Chondrocyte (in vitro differentiated cells): ENCODE data around the gene MAPK7. TPM values are rescaled to one million over a fixed set of nuclear protein-coding genes. Genes with fewer than 3 reads are reported as not detected.

Source experiments
- DNase-seq: peaks from one replicate; pipeline ENCODE4 v3.0.0; 2021; ENCODE audit warnings: mixed read lengths, low spot score
- H3K27ac Mint-ChIP-seq: one replicate; pipeline ENCODE4 v1.8.0; 2021; ENCODE audit warnings: mild to moderate bottlenecking, moderate library complexity, mixed read lengths; ENCODE audit not compliant: unreplicated experiment
- H3K27me3 Mint-ChIP-seq: 2 replicates; pipeline ENCODE4 v1.8.0; 2021; ENCODE audit warnings: low read depth, mixed read lengths
- H3K36me3 Mint-ChIP-seq: 2 replicates; pipeline ENCODE4 v1.8.0; 2021; ENCODE audit warnings: low read depth, mixed read lengths
- H3K4me1 Mint-ChIP-seq: 2 replicates; pipeline ENCODE4 v1.8.0; 2021; ENCODE audit warnings: low read depth, mild to moderate bottlenecking, mixed read lengths
- H3K4me3 Mint-ChIP-seq: one replicate; pipeline ENCODE4 v1.8.0; 2021; ENCODE audit warnings: mild to moderate bottlenecking, moderate library complexity, mixed read lengths; ENCODE audit not compliant: unreplicated experiment
- H3K9me3 Mint-ChIP-seq: 2 replicates; pipeline ENCODE4 v1.8.0; 2021; ENCODE audit warnings: low read depth, mixed read lengths
- total RNA-seq: library from RNA; stranded (reverse); gene quantifications from 3 replicates; pipeline ENCODE4 v1.2.1, GENCODE V29; 2021
- TF ChIP-seq, protein P1 (sequence below): fragments of 200-600 bp; sonication (generic); IDR thresholded peaks from 2 replicates; pipeline ENCODE4 v1.5.0; 2021; ENCODE audit warnings: antibody characterized with exemption, mild to moderate bottlenecking, moderate library complexity

MAPK7 gene
- total RNA-seq, 1 donor from 2014 or later = 52.3 TPM

DNA sequence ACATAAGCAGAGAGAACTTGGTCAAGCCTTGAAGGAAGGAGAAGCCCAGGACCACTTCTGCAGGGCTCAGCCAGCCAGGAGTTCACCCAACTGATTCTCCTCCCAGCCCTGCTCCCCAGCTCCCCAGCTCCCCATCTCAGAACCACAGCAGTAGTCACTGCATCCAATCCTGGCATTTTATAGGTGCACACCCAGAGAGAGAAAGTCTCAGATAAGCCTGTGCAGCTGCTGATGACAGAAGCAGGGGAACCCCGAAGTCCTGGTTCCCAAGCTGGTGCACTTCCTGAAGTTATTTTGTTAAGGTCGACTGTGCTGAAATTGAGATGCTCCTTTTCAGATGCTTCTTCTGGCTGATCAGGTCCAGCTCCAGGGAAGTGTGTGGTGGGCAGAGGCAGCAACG, 39.3 kb downstream of the MAPK7 start:
- Mint-ChIP-seq H3K27ac (no peak overlapping the region), H3K9me3 (no peaks in the 10 kb centered on the region), H3K4me3 (no peak overlapping the region), H3K36me3 (no peaks in the 10 kb centered on the region), H3K4me1 (no peaks in the 10 kb centered on the region), H3K27me3 (no peaks in the 10 kb centered on the region)
- TF ChIP-seq, protein P1, sequence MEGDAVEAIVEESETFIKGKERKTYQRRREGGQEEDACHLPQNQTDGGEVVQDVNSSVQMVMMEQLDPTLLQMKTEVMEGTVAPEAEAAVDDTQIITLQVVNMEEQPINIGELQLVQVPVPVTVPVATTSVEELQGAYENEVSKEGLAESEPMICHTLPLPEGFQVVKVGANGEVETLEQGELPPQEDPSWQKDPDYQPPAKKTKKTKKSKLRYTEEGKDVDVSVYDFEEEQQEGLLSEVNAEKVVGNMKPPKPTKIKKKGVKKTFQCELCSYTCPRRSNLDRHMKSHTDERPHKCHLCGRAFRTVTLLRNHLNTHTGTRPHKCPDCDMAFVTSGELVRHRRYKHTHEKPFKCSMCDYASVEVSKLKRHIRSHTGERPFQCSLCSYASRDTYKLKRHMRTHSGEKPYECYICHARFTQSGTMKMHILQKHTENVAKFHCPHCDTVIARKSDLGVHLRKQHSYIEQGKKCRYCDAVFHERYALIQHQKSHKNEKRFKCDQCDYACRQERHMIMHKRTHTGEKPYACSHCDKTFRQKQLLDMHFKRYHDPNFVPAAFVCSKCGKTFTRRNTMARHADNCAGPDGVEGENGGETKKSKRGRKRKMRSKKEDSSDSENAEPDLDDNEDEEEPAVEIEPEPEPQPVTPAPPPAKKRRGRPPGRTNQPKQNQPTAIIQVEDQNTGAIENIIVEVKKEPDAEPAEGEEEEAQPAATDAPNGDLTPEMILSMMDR = no peak
- no peak for DNase-seq

DNA sequence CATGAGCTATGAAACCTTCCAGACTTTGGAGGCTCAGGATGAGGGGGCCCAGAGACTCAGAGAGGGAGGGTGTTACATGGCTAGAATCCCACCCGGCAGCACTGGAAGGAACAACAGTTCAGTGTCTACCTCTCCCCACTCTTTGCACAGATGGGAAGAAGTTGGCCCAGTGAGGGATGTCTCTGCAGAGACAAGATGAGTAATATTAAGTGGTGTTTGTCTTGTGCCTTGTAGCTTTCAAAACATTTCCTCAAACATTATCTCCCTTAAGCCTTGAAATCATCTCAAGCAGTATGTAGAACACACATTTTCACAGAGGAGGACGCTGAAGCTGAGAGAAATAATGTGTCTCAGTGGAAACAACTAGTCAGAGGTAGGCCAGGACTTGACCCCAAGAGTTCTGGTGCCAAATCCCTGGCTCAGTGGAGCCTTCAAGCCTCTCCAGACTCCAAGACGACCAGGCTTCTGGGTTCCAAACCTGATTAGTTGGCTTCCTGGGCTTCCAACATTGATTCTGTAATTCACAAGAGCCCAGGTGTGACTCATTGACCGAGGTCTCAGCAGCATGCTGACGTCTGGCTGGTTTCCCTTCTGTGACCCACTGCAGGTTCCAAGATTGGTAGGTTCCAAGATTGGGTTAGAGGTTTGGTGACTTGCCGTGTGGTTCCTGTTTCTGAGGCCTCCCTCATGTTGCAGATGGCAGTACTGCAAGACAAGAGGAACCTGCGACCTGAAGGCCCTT, 40.1 kb downstream of the MAPK7 start:
- Mint-ChIP-seq H3K27ac (no peak overlapping the region), H3K27me3 (no peaks in the 10 kb centered on the region), H3K9me3 (no peaks in the 10 kb centered on the region), H3K36me3 (no peaks in the 10 kb centered on the region), H3K4me1 (no peaks in the 10 kb centered on the region), H3K4me3 (no peak overlapping the region)
- TF ChIP-seq, protein P1 = no peak
- no peak for DNase-seq

DNA sequence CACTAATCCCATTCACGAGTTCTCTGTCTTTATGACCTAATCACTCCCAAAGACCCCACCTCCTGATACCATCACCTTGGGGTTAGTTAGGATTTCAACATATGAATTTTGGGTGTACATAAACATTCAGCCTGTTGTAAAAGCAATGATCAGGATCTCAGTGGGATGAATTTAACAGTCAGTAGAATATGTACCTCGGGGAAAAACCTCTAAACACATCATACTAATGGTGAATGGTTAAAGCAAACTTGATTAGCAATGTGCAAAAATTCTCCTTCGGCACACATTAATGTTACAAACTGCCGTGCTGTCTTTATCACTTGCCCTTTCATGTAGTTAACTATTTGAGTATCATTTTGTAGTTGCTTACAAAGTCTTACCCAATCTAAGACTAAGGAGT, 42.9 kb downstream of the MAPK7 start:
- no peaks in the 10 kb centered on the region for H3K36me3 Mint-ChIP-seq
- TF ChIP-seq, protein P1 = no peak
- H3K4me3 Mint-ChIP-seq = no peak overlapping the region
- DNase-seq = no peak
- no peaks in the 10 kb centered on the region for H3K9me3 Mint-ChIP-seq
- no peaks in the 10 kb centered on the region for H3K27me3 Mint-ChIP-seq
- H3K4me1 Mint-ChIP-seq = no peaks in the 10 kb centered on the region
- no peak overlapping the region for H3K27ac Mint-ChIP-seq

DNA sequence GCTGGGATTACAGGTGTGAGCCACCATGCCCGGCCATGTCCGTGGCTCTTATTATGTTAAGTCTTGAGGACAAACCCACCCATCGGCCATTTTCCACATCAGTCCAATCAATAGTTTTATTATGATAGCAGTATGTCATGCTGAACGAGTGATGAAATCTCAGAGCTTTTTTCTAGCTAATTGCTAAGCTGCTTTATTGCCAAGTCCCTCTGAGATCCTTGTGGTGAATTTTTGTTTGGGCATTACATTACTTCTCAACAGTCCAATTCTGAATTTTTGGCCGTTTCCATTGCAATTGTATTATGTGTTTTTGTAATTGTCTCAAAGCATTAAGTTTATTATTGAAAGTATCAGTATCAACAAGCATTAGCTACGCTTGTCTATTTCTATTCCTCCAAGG, 43.6 kb downstream of the MAPK7 start:
- Mint-ChIP-seq H3K4me1 (no peaks in the 10 kb centered on the region), H3K36me3 (no peaks in the 10 kb centered on the region), H3K27me3 (no peaks in the 10 kb centered on the region), H3K4me3 (no peak overlapping the region), H3K9me3 (no peaks in the 10 kb centered on the region), H3K27ac (no peak overlapping the region)
- TF ChIP-seq, protein P1 = no peak
- no peak for DNase-seq

DNA sequence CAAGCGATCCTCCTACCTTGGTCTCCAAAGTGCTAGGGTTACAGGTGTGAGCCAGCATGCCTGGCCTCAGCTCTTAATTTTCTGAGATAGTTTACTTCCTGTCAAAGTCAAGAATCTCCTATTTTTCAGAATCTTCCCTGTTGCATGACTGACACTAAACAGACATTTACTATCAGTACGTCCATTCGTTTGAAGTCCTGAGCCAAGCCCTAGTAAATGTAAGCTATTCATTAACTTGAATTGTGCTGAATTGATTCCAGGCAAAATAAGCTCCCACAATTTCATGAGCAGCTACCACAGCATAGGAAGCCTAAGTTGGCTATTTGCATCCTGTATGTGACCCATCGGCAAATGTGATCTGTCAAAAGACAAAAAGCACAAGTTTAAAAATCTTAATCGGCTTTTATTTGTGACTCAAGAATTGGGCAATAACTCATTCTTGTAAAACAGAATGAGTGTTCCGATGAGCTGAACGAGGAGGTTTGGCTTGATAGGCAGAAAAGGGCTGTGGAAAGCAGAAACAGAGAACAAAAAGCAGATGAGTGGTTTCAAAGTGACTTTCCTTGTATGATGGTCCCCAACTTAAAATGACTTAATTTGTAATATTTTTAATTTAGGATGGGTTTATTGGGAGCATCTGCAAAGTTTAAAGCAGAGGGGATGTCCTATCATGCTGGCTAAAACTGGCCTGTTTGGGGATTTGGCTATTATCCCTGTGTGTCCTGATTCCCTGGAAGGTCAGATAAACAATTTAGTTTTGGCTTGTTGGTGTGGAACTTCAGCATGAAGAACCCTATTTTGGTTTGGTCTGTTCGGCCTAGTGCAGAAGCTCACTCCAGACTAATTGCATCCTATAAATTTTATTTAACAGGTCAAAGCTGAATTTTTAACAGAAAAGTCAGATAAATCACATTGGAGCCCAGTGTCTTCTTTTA, 46.9 kb downstream of the MAPK7 start:
- no peak overlapping the region for H3K4me3 Mint-ChIP-seq

More for the DNA sequence above, 46.9 kb downstream of the MAPK7 start:
- Mint-ChIP-seq H3K27ac (no peak overlapping the region), H3K9me3 (no peaks in the 10 kb centered on the region), H3K36me3 (no peaks in the 10 kb centered on the region), H3K27me3 (no peaks in the 10 kb centered on the region), H3K4me1 (no peaks in the 10 kb centered on the region)
- TF ChIP-seq, protein P1 = no peak
- no peak for DNase-seq
